Common myeloid progenitor, CD34-positive (primary cell): ENCODE measurements around the gene OR2F1.

Experiments
- CTCF ChIA-PET: fragments of 350-600 bp; sonication (Branson Sonifier 250); formaldehyde crosslinking; loops from one replicate; lab custom pipeline; 2021; ENCODE audit warnings: antibody characterized with exemption; lab: Charles Lee
- POLR2A ChIA-PET: fragments of 350-600 bp; sonication (Branson Sonifier 250); formaldehyde crosslinking; loops from one replicate; lab custom pipeline; 2021; ENCODE audit warnings: antibody characterized with exemption; lab: Charles Lee
- DNase-seq, 3 donors: peaks; one replicate each; pipeline versions ENCODE4 v3.0.0 to v3.0.0-alpha.2; 2013
- H3K27ac ChIP-seq, 2 experiments: 1 replicate in 1 of 2; 2 replicates in 1 of 2; pipeline ENCODE4 v1.7.0; 2013; ENCODE audit warnings: inconsistent platforms in 2 of 2, low read length in 2 of 2, mild to moderate bottlenecking in 2 of 2, low read depth in 1 of 2, moderate library complexity in 1 of 2; ENCODE audit not compliant: severe bottlenecking in 2 of 2, insufficient read depth in 1 of 2, poor library complexity in 1 of 2
- H3K27me3 ChIP-seq, 5 experiments: replicated peaks in 2 of 5; 1 replicate in 3 of 5; 2 replicates in 2 of 5; pipeline versions ENCODE4 v1.6.1 to v1.7.0; 2013; ENCODE audit warnings: low read length in 4 of 5, mild to moderate bottlenecking in 2 of 5, moderate library complexity in 2 of 5, inconsistent platforms in 1 of 5; ENCODE audit not compliant: insufficient read depth in 5 of 5, control insufficient read depth in 4 of 5
- H3K36me3 ChIP-seq, 4 experiments: 1 replicate in 2 of 4; 2 replicates in 2 of 4; pipeline versions ENCODE4 v1.6.1 to v1.7.0; 2013; ENCODE audit warnings: low read length in 3 of 4, control low read depth in 1 of 4, mild to moderate bottlenecking in 1 of 4; ENCODE audit not compliant: control insufficient read depth in 4 of 4, insufficient read depth in 4 of 4
- H3K4me1 ChIP-seq, 4 experiments: 1 replicate in 3 of 4; 2 replicates in 1 of 4; pipeline versions ENCODE4 v1.6.1 to v1.7.1; 2013; ENCODE audit warnings: low read length in 3 of 4, mild to moderate bottlenecking in 3 of 4, control low read depth in 1 of 4, inconsistent platforms in 1 of 4, moderate library complexity in 1 of 4; ENCODE audit not compliant: control insufficient read depth in 4 of 4, insufficient read depth in 4 of 4; ENCODE audit errors: control extremely low read depth in 1 of 4
- H3K4me3 ChIP-seq, 7 experiments: 1 replicate in 4 of 7; 2 replicates in 3 of 7; pipeline versions ENCODE4 v1.5.1 to v1.7.0; 2013; ENCODE audit warnings: mild to moderate bottlenecking in 7 of 7, low read length in 6 of 7, moderate library complexity in 6 of 7, inconsistent platforms in 2 of 7, low read depth in 2 of 7, control low read depth in 1 of 7; ENCODE audit not compliant: insufficient read depth in 4 of 7, control insufficient read depth in 1 of 7; ENCODE audit errors: extremely low read depth in 1 of 7
- H3K9me3 ChIP-seq, 5 experiments: 1 replicate in 4 of 5; 2 replicates in 1 of 5; pipeline versions ENCODE4 v1.6.1 to v1.7.1; 2013; ENCODE audit warnings: low read length in 4 of 5, mild to moderate bottlenecking in 2 of 5, inconsistent platforms in 1 of 5, low read depth in 1 of 5, moderate library complexity in 1 of 5; ENCODE audit not compliant: control insufficient read depth in 4 of 5, insufficient read depth in 2 of 5; ENCODE audit errors: control extremely low read depth in 1 of 5
- WGBS: methylation state at CpG from one replicate; pipeline ENCODE4 v1.1.5; 2013; ENCODE audit not compliant: insufficient coverage; 5-methylcytosine and 5-hydroxymethylcytosine counted together

Gene OR2F1

GRCh38 chr7:143954135-143954534 is 509 bp upstream of the OR2F1 start:
- no peaks in the 10 kb centered on the region for H3K4me1 ChIP-seq
- H3K9me3 ChIP-seq, result no peaks in the 10 kb centered on the region
- H3K4me3 ChIP-seq, result no peak overlapping the region
- H3K27ac ChIP-seq, result no peak overlapping the region
- POLR2A ChIA-PET, result no interaction called here
- no peak for DNase-seq
- CTCF ChIA-PET, result no interaction called here
- H3K27me3 ChIP-seq, result peaks cover 0 to 2% (median 0%) of the 10 kb centered on the region in 5 experiments
- no CpG with 5 or more reads among the region's 2 CpGs for WGBS
- H3K36me3 ChIP-seq, result no peaks in the 10 kb centered on the region

DNA sequence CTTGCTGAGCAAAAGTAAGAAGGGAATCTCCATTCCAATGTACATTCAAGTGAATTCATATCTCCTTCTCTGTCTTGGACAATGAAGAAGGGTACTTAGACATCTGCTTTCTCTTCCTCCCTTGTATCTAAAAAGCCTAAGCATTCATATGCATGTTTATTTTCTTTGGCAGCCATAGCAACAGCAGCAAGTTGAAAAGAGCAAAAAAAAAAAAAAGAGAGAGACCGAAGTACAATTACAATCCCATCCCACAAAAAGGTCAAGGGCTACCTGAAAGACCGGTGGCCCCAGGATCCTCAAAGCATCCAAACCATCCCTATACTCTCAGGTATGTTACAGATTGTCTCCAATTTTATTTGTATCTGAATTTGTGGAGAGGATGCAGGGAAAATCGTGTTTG is 4.1 kb downstream of the OR2F1 start:
- Histone ChIP-seq H3K4me1 (no peaks in the 10 kb centered on the region), H3K9me3 (no peaks in the 10 kb centered on the region), H3K36me3 (no peaks in the 10 kb centered on the region), H3K27ac (no peak overlapping the region), H3K4me3 (no peak overlapping the region), H3K27me3 (no peaks in the 10 kb centered on the region)
- ChIA-PET CTCF (no interaction called here), POLR2A (no interaction called here)
- no peak for DNase-seq
- WGBS, result no CpG with 5 or more reads among the region's 3 CpGs

GRCh38 chr7:143960813-143961610 is 6.4 kb downstream of the OR2F1 start:
- Histone ChIP-seq H3K27ac (no peak overlapping the region), H3K36me3 (no peaks in the 10 kb centered on the region), H3K4me1 (no peaks in the 10 kb centered on the region), H3K9me3 (no peaks in the 10 kb centered on the region), H3K4me3 (no peak overlapping the region), H3K27me3 (no peaks in the 10 kb centered on the region)
- ChIA-PET POLR2A (no interaction called here), CTCF (interaction anchor here (1.1 kb wide), 1 partner anchor 11 kb away, joined by 3 read pairs; no protein-coding TSS in a partner anchor)
- WGBS, result 73% methylated on average over 1 of the region's 5 CpGs
- no peak for DNase-seq

GRCh38 chr7:143965280-143965679 is 10.6 kb downstream of the OR2F1 start:
- no peaks in the 10 kb centered on the region for H3K9me3 ChIP-seq
- H3K36me3 ChIP-seq, result no peaks in the 10 kb centered on the region
- POLR2A ChIA-PET, result no interaction called here
- no peaks in the 10 kb centered on the region for H3K27me3 ChIP-seq
- no peak overlapping the region for H3K4me3 ChIP-seq
- no peak overlapping the region for H3K27ac ChIP-seq
- WGBS, result 88% methylated on average over 2 of the region's 2 CpGs
- no peaks in the 10 kb centered on the region for H3K4me1 ChIP-seq
- DNase-seq, result no peak
- CTCF ChIA-PET, result no interaction called here

- WGBS, result 89% methylated on average over 1 of the region's 4 CpGs
- H3K36me3 ChIP-seq, result no peaks in the 10 kb centered on the region
These were observed 12.8 kb downstream of the OR2F1 start for GRCh38 chr7:143967398-143967797.

GRCh38 chr7:143973870-143974416 is 19.3 kb downstream of the OR2F1 start:
- peak; percentile 3 to 41 (median 7) for DNase-seq
- no CpG with 5 or more reads among the region's 4 CpGs for WGBS
- POLR2A ChIA-PET, result no interaction called here
- Histone ChIP-seq H3K27me3 (no peaks in the 10 kb centered on the region), H3K27ac (peak overlapping the region in 1 of 2 experiments; percentile 50), H3K36me3 (no peaks in the 10 kb centered on the region), H3K4me3 (no peak overlapping the region), H3K4me1 (no peaks in the 10 kb centered on the region), H3K9me3 (peaks cover 0 to 4% (median 0%) of the 10 kb centered on the region in 5 experiments)
- CTCF ChIA-PET, result no interaction called here

More at GRCh38 chr7:143967398-143967797, 12.8 kb downstream of the OR2F1 start:
- Histone ChIP-seq H3K4me1 (no peaks in the 10 kb centered on the region), H3K9me3 (peaks cover 0 to 4% (median 0%) of the 10 kb centered on the region in 5 experiments), H3K27me3 (no peaks in the 10 kb centered on the region), H3K27ac (no peak overlapping the region), H3K4me3 (no peak overlapping the region)
- ChIA-PET POLR2A (no interaction called here), CTCF (no interaction called here)
- no peak for DNase-seq

GRCh38 chr7:143974459-143974858 is 19.8 kb downstream of the OR2F1 start:
- no peak for DNase-seq
- ChIA-PET CTCF (no interaction called here), POLR2A (no interaction called here)
- Histone ChIP-seq H3K27me3 (no peaks in the 10 kb centered on the region), H3K36me3 (no peaks in the 10 kb centered on the region), H3K4me1 (no peaks in the 10 kb centered on the region), H3K4me3 (no peak overlapping the region), H3K27ac (no peak overlapping the region), H3K9me3 (peaks cover 0 to 4% (median 0%) of the 10 kb centered on the region in 5 experiments)
- WGBS, result 88% methylated on average over 3 of the region's 4 CpGs
